ENCODE measurements around the gene OLFML2B.
A peak's percentile ranks its signal among the peaks of the same experiment; 100 is the strongest.

OLFML2B gene

GRCh38 chr1:161972828-161973227 lies 50.8 kb downstream of the OLFML2B start:
- no peak for DNase-seq

GRCh38 chr1:161970633-161971032 lies 53.0 kb downstream of the OLFML2B start:
- DNase-seq: no peak

GRCh38 chr1:161970036-161970435 lies 53.6 kb downstream of the OLFML2B start:
- no peak for DNase-seq

- no peak for DNase-seq
Measured at GRCh38 chr1:161966067-161966466, 57.6 kb downstream of the OLFML2B start.

GRCh38 chr1:161962091-161962887 lies 61.4 kb downstream of the OLFML2B start:
- peak; percentile 73 for DNase-seq

DNA sequence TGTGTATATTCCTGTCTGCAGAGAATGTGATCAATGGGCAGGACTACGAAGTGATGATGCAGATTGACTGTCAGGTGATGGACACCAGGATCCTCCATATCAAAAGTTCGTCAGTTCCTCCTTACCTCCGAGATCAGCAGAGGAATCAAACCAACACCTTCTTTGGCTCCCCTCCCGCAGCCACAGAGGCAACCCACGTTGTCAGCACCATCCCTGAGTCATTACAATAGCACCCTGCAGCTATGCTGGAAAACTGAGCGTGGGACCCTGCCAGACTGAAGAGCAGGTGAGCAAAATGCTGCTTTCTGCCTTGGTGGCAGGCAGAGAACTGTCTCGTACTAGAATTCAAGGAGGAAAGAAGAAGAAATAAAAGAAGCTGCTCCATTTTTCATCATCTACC lies 65.2 kb downstream of the OLFML2B start:
- DNase-seq: no peak

DNA sequence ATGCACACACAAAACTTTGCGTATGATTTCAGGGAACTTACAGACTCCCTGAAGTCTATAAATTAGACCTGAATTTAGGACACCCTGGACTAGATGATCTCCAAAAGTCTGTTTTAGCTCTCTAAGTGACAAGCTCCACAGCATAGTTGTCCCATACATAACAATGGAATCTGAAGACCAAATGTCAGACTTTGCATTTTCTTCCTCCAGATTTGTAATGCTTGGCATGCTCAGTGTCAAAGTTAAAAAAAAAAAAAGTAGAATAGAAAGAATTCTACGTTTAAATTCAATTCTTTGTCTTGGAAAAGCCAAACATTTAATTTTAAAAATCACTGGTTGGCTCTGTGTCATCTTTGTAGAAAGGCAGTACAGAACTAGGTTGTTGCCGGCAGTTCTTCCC lies 66.7 kb downstream of the OLFML2B start:
- no peak for DNase-seq

GRCh38 chr1:161956097-161956496 lies 67.6 kb downstream of the OLFML2B start:
- DNase-seq: no peak

- DNase-seq: no peak
Measured at GRCh38 chr1:161955606-161956005, 68.1 kb downstream of the OLFML2B start.

DNA sequence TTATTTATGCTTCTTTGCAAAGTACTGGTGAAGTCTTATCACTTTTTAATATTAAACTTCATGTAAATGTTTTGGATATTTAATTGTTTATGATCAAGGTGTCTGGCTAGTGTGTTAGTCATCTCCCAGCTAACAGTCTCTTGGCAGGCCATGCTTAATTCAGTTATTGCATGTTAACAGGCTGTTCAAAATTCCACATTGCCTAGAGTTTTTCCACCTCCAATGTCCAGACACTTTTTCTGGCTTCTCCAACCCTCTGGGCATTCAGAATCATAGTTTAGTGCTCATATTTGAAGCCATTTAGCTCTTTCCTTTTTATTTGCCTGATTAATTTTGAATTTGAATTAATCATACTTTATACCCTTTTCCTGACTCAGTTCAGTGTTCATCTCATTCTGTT lies 69.2 kb downstream of the OLFML2B start:
- DNase-seq: no peak

DNA sequence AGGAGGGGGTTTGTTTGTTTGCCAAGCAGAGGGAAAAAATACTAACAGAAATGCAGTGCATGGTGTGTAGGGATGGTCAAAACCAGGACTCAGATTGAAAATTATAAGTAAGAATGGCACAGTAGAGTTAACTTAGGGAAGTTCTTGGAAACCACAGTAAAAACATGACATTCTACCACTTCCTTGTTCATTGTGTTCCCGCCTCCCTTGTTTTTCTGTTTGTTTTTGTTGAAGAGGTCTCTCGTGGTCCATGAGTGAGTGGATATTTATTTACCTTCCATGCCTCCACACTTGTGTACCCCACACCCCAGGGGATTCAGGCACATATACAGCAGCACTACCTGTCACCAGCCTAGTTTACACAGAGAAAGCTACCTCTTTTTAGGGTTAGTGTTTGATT lies 69.6 kb downstream of the OLFML2B start:
- DNase-seq: no peak

DNA sequence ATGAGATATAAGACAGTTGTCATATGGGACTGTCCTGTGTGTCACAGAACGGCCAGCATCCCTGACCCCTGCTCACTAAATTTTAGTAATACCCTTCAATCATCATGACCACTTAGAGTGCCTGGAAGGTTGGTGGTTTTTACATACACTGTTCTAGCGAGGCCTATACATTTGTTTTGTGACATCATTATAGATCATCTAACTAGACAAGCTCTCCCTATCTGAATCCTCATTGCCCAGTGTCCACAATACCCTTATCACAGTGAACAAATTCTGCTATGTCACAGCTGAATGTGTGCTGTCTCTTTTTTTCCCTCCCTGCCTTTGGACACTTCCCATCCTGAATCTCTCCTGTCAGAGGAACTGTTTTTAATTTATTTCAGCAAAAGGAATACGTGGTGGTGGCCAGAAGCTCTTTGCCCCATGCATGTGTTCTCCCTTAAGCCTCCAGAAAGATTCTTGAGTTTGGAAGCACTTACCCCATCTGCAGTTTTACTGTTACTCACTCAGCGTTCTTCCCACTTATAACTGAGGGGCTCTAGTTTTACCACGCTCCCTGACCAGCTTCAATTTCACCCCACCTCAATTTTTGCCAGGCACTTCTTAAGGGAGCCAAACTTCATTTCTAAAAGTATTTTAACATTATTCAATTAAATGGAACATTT lies 70.3 kb downstream of the OLFML2B start:
- no peak for DNase-seq

- DNase-seq: no peak
Measured at GRCh38 chr1:161952607-161953172, 71.0 kb downstream of the OLFML2B start.

- DNase-seq: no peak
Measured at GRCh38 chr1:161951646-161952045, 72.0 kb downstream of the OLFML2B start.

GRCh38 chr1:161950377-161950776 lies 73.3 kb downstream of the OLFML2B start:
- no peak for DNase-seq

- no peak for DNase-seq
Measured at GRCh38 chr1:161949548-161949947, 74.1 kb downstream of the OLFML2B start.

- no peak for DNase-seq
Measured at GRCh38 chr1:161948435-161948834, 75.2 kb downstream of the OLFML2B start.

DNA sequence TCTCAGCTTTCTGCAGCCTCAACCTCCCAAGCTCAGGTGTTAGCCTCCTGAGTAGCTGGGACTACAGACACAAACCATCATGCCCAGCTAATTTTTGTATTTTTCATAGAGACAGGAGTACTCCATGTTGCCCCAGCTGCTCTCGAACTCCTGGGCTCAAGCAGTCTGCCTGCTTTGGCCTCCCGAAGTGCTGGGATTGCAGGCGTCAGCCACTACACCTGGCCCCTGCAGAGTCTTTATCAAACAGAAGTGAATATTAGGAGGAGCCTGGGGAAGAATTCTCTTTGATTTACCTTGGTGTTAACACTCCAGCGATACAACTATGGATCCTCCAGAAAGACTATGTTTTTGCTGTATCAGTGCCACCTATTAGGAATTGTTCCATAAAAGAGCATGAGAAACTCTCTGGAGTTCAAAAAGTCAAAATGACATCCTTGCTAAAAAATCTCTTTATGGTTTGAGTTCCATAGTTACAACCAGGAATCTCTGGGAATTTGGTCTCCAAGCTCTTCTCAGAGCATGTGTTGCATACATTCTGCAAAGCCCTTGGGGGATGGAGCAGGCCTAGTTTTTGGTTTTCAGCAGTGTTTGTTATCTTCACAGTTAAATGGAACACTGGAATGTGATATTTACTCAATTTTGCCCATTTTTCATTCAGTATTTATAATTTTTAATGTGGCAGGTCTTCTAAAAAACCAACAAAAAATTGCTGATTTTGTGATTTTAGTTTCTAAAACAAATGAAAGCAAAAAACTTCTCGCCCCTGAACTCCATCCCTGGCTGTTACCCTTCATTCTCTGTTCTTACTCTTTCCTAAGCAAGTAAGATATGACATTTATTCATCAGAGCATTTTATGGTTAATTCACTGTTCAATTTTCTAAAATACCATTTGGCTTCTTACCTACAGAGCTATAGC lies 77.3 kb downstream of the OLFML2B start:
- no peak for DNase-seq

DNA sequence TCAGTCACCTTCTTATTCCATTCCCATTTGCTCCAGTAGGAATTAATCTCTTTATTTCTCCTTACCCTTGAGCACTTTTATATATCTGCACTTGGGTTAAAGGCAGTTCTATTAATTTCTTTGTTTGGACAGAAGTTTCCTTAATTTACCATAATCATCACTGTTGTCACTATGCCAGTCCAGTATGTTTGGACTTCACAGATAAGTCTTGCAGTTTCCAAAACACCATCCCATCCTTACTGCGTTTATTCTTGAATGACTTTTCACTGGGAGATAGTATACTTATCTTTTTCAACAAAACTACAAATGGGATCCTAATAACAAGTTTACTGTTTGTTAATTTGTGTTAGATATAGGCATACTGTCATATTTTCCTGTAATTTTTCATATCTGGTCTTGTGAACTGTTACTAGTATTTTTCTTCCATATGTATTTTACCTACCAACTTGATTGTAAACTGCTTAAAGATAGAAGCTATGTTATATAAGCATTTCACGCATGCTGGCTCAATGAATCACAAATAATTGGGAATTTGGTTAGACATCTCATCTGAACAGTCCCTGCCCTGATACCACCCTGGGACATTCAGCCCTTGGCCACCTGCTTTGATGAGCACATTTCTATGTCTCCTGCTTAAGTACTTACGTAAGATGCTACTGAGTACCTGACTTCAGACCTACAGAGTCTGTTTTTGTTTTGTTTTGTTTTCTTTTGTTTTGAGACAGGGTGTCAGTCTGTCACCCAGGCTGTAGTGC lies 78.2 kb downstream of the OLFML2B start:
- DNase-seq: no peak

DNA sequence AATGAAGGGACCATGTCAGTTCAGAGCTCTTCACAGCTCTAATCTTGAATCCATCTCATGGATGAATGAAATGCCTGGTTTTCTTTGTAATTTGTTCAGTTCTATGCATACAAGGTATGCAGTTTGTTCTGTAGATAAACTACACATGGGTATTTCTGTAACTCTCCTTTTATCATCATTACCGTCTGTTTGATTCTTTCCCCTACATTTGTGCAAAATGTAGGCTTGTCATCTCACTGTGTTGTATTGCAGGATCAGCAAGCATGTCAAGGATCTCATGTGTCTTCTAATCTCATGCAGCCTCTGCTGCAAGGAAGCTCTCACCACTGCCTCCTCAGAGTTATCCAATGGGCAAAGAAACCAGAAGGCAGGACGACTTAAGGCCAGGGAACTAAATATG lies 79.3 kb downstream of the OLFML2B start:
- no peak for DNase-seq

GRCh38 chr1:161943737-161944136 lies 79.9 kb downstream of the OLFML2B start:
- no peak for DNase-seq

DNA sequence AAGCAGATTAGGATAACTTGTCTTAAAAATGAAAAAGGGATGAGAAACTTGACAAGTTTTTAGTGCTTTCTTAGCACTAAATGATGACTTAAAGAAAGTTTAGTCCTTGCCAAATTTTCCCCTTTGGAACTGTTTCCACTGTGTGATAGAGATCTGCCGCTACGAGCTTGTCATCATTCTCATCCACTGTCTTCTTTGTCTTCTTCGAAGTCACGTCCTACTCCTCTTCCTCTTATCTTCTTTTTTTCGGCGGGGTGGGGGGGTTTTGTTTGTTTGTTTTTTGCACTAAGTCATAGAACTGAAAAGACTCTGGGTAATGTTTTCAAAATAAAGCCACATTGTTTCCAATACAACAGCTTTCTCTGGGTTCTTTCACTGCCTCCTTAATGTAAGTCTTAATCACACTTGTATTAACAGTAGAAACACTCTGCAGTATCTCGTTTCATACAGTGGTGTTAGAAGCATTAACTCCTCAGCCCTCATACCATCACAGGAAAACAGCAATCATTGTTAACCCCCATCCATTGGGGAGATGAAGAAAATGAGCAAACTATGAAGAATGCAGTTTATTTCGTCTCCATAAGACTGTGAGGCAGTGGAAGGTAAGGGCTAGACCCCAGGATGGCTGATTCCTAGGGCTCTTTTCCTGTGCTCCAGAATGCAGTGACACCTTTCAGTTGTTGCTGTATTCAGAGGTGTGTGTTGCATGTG lies 81.8 kb downstream of the OLFML2B start:
- DNase-seq: no peak

Data from islet precursor cell (in vitro differentiated cells).